NB4 (cell line): Measurements from ENCODE around the gene YWHAQ.

Experiments used
- CTCF ChIP-seq: IDR thresholded peaks from one replicate; pipeline ENCODE4 v1.5.1; 2012; ENCODE audit warnings: low read depth, low read length
- POLR2A ChIP-seq: IDR thresholded peaks from 2 replicates; pipeline ENCODE4 v1.6.1; 2011; ENCODE audit warnings: mild to moderate bottlenecking; ENCODE audit not compliant: insufficient read length; ENCODE audit errors: extremely low read depth

DNA sequence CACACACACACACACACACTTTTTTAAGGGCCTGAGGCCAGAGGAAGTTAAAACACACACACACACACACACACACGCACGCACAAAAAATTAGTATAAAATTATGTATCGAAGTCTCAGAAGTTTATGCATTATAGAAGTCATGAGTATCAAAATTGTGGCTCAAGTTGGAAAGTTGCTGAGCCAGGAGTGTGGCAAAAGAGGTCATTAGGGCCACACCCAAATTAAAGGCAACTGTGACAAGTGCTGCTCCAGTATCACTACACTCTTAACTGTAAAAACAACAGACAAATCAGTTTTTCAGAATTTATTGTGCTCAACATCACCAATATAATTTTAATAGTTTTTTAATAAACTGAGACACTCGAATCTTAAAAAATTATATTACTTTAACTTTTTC, 36.9 kb downstream of the YWHAQ start:
- TF ChIP-seq POLR2A (no peak), CTCF (no peak)
